Liver (tissue), 3 donors: ENCODE measurements around the gene AEBP2.

ENCODE experiments used
- EGR1 ChIP-seq, 2 donors: IDR thresholded peaks; 2 replicates each; pipeline ENCODE4 v1.6.1; 2016 to 2018; ENCODE audit warnings: antibody characterized with exemption in 2 of 2, low read depth in 2 of 2
- GABPA ChIP-seq, 2 donors: IDR thresholded peaks in 1 of 2; conservative IDR thresholded peaks in 1 of 2; 2 replicates each; pipeline ENCODE4 v1.6.1; 2016; ENCODE audit warnings: antibody characterized with exemption in 2 of 2, mild to moderate bottlenecking in 1 of 2, moderate library complexity in 1 of 2
- TAF1 ChIP-seq: conservative IDR thresholded peaks from 2 replicates; pipeline ENCODE4 v1.6.1; 2016; ENCODE audit warnings: antibody characterized with exemption, mild to moderate bottlenecking
- YY1 ChIP-seq: IDR thresholded peaks from 2 replicates; pipeline ENCODE4 v1.6.1; 2016; ENCODE audit warnings: antibody characterized with exemption, mild to moderate bottlenecking
- TF ChIP-seq, protein P1 (sequence below): IDR thresholded peaks from 2 replicates; pipeline ENCODE4 v1.6.1; 2016; ENCODE audit warnings: antibody characterized with exemption
- TF ChIP-seq, protein P2 (sequence below): fragments of 150-350 bp; IDR thresholded peaks from 2 replicates; pipeline ENCODE4 v1.5.1; 2017; ENCODE audit warnings: improper control_type of control experiment, low read depth, low read length; ENCODE audit not compliant: missing input control
- donor health status: healthy.
- donor health status: healthy.

DNA sequence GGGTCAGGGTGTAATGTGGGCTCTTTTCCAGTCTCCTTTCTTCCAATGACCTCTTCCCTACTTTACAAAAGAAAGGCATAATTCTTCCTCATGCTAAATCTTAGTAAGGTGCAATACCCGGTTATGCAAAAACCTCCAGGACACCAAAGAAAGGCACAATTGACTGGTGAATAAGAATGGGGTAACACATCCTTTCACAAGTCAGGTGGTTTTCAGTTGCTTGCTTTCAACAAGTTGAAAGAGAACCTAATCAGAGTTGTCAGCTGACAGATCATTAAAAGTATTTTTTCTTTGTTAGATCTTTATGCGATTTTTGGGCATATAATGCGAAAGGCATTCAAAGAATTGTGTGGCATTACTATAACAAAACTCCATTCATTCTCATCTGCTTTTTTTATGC, 1.3 kb upstream of the AEBP2 start:
- TF ChIP-seq, protein P1, sequence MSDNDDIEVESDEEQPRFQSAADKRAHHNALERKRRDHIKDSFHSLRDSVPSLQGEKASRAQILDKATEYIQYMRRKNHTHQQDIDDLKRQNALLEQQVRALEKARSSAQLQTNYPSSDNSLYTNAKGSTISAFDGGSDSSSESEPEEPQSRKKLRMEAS: no peak
- TF ChIP-seq, protein P2, sequence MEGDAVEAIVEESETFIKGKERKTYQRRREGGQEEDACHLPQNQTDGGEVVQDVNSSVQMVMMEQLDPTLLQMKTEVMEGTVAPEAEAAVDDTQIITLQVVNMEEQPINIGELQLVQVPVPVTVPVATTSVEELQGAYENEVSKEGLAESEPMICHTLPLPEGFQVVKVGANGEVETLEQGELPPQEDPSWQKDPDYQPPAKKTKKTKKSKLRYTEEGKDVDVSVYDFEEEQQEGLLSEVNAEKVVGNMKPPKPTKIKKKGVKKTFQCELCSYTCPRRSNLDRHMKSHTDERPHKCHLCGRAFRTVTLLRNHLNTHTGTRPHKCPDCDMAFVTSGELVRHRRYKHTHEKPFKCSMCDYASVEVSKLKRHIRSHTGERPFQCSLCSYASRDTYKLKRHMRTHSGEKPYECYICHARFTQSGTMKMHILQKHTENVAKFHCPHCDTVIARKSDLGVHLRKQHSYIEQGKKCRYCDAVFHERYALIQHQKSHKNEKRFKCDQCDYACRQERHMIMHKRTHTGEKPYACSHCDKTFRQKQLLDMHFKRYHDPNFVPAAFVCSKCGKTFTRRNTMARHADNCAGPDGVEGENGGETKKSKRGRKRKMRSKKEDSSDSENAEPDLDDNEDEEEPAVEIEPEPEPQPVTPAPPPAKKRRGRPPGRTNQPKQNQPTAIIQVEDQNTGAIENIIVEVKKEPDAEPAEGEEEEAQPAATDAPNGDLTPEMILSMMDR: no peak
- TF ChIP-seq YY1: no peak
- TF ChIP-seq GABPA (IDR thresholded peaks at IDR 0.05 in 1 of 2, conservative IDR thresholded peaks at IDR 0.05 in 1 of 2): no peak
- TF ChIP-seq TAF1: no peak
- TF ChIP-seq EGR1 (IDR thresholded peaks at IDR 0.05; ENCODE audit: low read depth in 2 of 2): no peak
